GM12878 (cell line): ENCODE results near the gene TP53I11. TPM values are rescaled to one million over a fixed set of nuclear protein-coding genes. Genes with fewer than 3 reads are reported as not detected.

ENCODE experiments used
- ATAC-seq: fragments of 200-7000 bp; cut with Tn5 transposase; 3 replicates; pipeline ENCODE4 v1.9.1; 2020; ENCODE audit warnings: mild to moderate bottlenecking, moderate library complexity
- BruUV-seq: library from RNA; stranded (reverse); fragments of 400-500 nt; replicated peaks from 2 replicates; lab custom pipeline; 2021; lab: Mats Ljungman, UMichigan
- CTCF ChIA-PET: fragments of 300-600 bp; sonication (Branson Sonifier 250); formaldehyde crosslinking; extraction: SDS; loops from one replicate; lab custom pipeline; 2021; ENCODE audit warnings: inconsistent platforms; lab: Yijun Ruan, JAX
- POLR2A ChIA-PET: fragments of 350-600 bp; formaldehyde crosslinking; extraction: SDS; loops from one replicate; lab custom pipeline; 2021; ENCODE audit warnings: inconsistent platforms; lab: Charles Lee
- RAD21 ChIA-PET: fragments of 300-600 bp; sonication (Branson Sonifier 250); formaldehyde crosslinking; loops from one replicate; lab custom pipeline; 2023; ENCODE audit warnings: antibody characterized with exemption; ENCODE audit not compliant: unreplicated experiment; lab: Charles Lee
- SMC1A ChIA-PET: fragments of 300-600 bp; sonication (Branson Sonifier 250); formaldehyde crosslinking; loops from one replicate; lab custom pipeline; 2023; ENCODE audit not compliant: unreplicated experiment, uncharacterized antibody; lab: Charles Lee
- DNase-seq: peaks from one replicate; pipeline ENCODE4 v3.0.0-alpha.2; 2011; ENCODE audit warnings: low read depth, low spot score
- FAIRE-seq: peaks from 3 replicates; lab custom pipeline; 2011; peaks lifted over from hg19 to GRCh38; lab: Jason Lieb, UNC
- H2AFZ ChIP-seq: 2 replicates; pipeline ENCODE4 v1.6.0; 2011; ENCODE audit warnings: low read depth, low read length, control low read depth; ENCODE audit not compliant: control insufficient read depth
- H3K27ac ChIP-seq: 2 replicates; pipeline ENCODE4 v1.5.1; 2011; ENCODE audit warnings: control low read depth; ENCODE audit not compliant: control insufficient read depth, insufficient read depth
- H3K27me3 ChIP-seq, 2 experiments: replicated peaks in 1 of 2; 2 replicates each; pipeline versions ENCODE4 v1.6.0 to v1.6.1; 2011; ENCODE audit warnings: low read length in 1 of 2; ENCODE audit not compliant: control insufficient read depth in 2 of 2, insufficient read depth in 2 of 2
- H3K36me3 ChIP-seq, 2 experiments: 2 replicates each; pipeline ENCODE4 v1.5.1; 2011; ENCODE audit warnings: low read length in 1 of 2; ENCODE audit not compliant: control insufficient read depth in 2 of 2, insufficient read depth in 2 of 2
- H3K4me1 ChIP-seq: 2 replicates; pipeline ENCODE4 v1.6.1; 2011; ENCODE audit warnings: mild to moderate bottlenecking, low read length, moderate library complexity, mixed read lengths; ENCODE audit not compliant: control insufficient read depth, insufficient read depth
- H3K4me2 ChIP-seq: 2 replicates; pipeline ENCODE4 v1.6.0; 2011; ENCODE audit warnings: control low read depth; ENCODE audit not compliant: control insufficient read depth, insufficient read depth
- H3K4me3 ChIP-seq: fragments of 200-600 bp; sonication (generic); 2 replicates; pipeline ENCODE4 v1.5.1; 2016
- H3K79me2 ChIP-seq: 2 replicates; pipeline ENCODE4 v1.6.0; 2011; ENCODE audit warnings: low read length; ENCODE audit not compliant: control insufficient read depth, insufficient read depth
- H3K9ac ChIP-seq: 2 replicates; pipeline ENCODE4 v1.8.0; 2011; ENCODE audit warnings: low read length, control low read depth, mixed read lengths; ENCODE audit not compliant: control insufficient read depth, insufficient read depth
- H3K9me3 ChIP-seq: replicated peaks from 3 replicates; pipeline ENCODE4 v1.5.1; 2011; ENCODE audit warnings: mild to moderate bottlenecking, low read length; ENCODE audit not compliant: control insufficient read depth, insufficient read depth
- H4K20me1 ChIP-seq: 2 replicates; pipeline ENCODE4 v1.6.0; 2011; ENCODE audit not compliant: control insufficient read depth, insufficient read depth
- MEF2A ChIP-seq: IDR thresholded peaks from 2 replicates; pipeline ENCODE4 v1.6.1; 2011; ENCODE audit warnings: low read depth, mild to moderate bottlenecking, low read length, moderate library complexity; ENCODE audit not compliant: insufficient read depth
- STAT3 ChIP-seq: IDR thresholded peaks from 2 replicates; pipeline ENCODE4 v1.6.1; 2011; ENCODE audit warnings: low read depth, low read length, improper control_type of control experiment
- TAF1 ChIP-seq: IDR thresholded peaks from 2 replicates; pipeline ENCODE4 v1.6.1; 2011; ENCODE audit warnings: mild to moderate bottlenecking, low read depth, low read length, borderline replicate concordance
- WGBS: methylation state at CpG from one replicate; pipeline ENCODE4 v1.1.6; 2016; ENCODE audit warnings: low lambda C conversion rate; ENCODE audit not compliant: insufficient replicate concordance, insufficient coverage; ENCODE audit errors: missing lambda C conversion rate; 5-methylcytosine and 5-hydroxymethylcytosine counted together
- in situ Hi-C: fragments of 300-500 bp; cut with MboI; formaldehyde crosslinking; loops from 9 replicates; pipeline ENCODE4 v1.14.3; 2018; ENCODE audit warnings: mixed read lengths
- intact Hi-C: fragments of 100-400 bp; cut with micrococcal nuclease; formaldehyde crosslinking; loops from one replicate; pipeline ENCODE4 v1.14.2; 2022; ENCODE audit not compliant: unreplicated experiment
- polyA plus RNA-seq, 11 experiments: library from polyadenylated mRNA; depleted of rRNA in 4 of 11; unstranded in 6 of 11; stranded (reverse) in 5 of 11; fragments of >200 nt; fragmentation: Nextera tagmentation in 4 of 11; fragmentation: Illumina TruSeq in 1 of 11; extraction: Ambion mirVana in 4 of 11; extraction: Trizol in 1 of 11; gene quantifications; 1 replicate in 1 of 11; 2 replicates in 10 of 11; pipeline versions ENCODE4 v1.2.1 to v1.2.3, GENCODE V29; 2011 to 2016; ENCODE audit warnings: inconsistent platforms in 2 of 11, missing spikeins in 2 of 11, low read depth in 1 of 11
- total RNA-seq, 4 experiments: library from RNA; depleted of rRNA in 3 of 4; stranded (reverse); fragments of >200 nt in 3 of 4; fragmentation: Illumina TruSeq in 1 of 4; extraction: Trizol in 1 of 4; gene quantifications; 2 replicates each; pipeline versions ENCODE4 v1.2.1 to v1.2.3, GENCODE V29; 2013 to 2021
- TF ChIP-seq, protein P1 (sequence below): fragments of 450-650 bp; formaldehyde crosslinking; IDR thresholded peaks from 2 replicates; pipeline ENCODE4 v1.4.0; 2022; ENCODE audit warnings: mild to moderate bottlenecking, moderate library complexity

The TP53I11 gene
- total and polyA plus RNA-seq, 10 of the 15 experiments (the other 5 are each of a cell fraction or from before 2014, with no cell fraction given) = 0.03 to 0.28 (median 0.17) TPM; not detected in 3

DNA sequence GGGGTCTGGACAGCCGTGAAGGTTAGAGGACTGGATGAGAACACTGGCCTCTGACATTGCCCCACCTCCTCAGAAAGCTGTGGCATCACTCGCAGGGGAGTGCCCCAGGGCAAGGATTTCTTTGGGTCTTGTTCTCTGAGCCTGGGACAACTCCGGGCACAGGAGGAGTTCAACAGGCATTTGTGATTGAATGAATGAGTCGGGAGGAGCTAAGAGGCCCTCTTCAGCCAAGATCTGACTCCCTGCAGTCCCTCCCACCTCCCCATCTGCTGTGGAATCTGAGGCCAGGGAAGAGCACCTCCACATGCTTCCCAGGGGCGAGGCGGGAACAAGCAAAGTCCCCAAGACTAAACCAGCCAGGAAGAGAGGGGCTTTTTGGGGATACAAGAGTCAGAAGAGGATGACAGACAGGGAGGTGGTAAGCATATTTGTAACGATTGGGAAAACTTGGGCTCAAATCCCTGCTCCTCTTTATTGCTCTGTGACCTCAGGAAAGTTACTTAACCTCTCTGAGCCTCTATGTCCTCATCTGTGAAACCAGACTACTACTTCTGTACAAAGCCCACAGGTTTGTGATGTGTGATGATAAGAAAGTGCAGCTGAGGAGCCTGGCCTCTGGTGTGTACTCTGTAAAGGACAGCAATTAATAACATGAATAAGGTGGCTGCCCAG lies 6.4 kb downstream of the TP53I11 start (continued):
- TF ChIP-seq MEF2A = no peak

DNA sequence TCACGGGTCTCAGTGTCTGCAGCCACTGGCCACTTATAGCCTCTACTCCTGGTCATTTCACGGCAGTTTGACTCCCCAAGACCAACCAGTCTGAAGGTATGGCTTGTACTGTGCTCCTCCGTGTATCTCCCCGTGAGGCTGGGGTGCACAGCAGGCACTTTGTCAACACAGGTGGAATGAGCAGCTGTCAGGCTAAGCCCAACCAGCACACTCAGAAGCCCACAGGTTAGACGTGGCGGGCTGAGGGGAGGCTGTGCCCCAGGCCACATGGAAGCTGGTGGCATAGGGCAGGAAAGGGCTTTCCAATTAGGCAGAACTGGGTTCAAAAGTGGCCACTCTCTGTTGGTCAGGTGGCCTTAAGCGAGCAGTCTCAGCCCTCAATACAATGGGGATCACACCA lies 7.0 kb downstream of the TP53I11 start:
- POLR2A ChIA-PET = interaction anchor here (0.6 kb wide), 1 partner anchor 230 kb away, joined by 3 read pairs; no protein-coding TSS in a partner anchor
- Histone ChIP-seq H3K4me2 (no peak overlapping the region), H2AFZ (no peak overlapping the region), H3K27ac (no peak overlapping the region), H3K4me3 (no peak overlapping the region), H3K27me3 (peaks cover 0 to 2% of the 10 kb centered on the region in 2 experiments; a peak in 2 of 4 replicates), H3K79me2 (no peaks in the 10 kb centered on the region), H3K36me3 (no peaks in the 10 kb centered on the region), H3K4me1 (peaks cover 17% of the 10 kb centered on the region), H3K9ac (no peak overlapping the region), H4K20me1 (0 out of 2 replicates have a peak, but pooled peaks cover 2% of the 10 kb centered on the region), H3K9me3 (no peaks in the 10 kb centered on the region)
- WGBS = 21% methylated on average over 7 of the region's 7 CpGs
- RAD21 ChIA-PET = interaction anchor here (1.0 kb wide), 1 partner anchor 162 kb away, joined by 4 read pairs; no protein-coding TSS in a partner anchor
- DNase-seq = no peak
- SMC1A ChIA-PET = no interaction called here
- intact Hi-C loops = no loop called here
- no TSS peak for BruUV-seq
- no peak for FAIRE-seq
- in situ Hi-C loops = loop anchor here (25.0 kb wide), 1 partner anchor 394 kb away; no protein-coding TSS in a partner anchor
- peak; percentile 20 for ATAC-seq
- CTCF ChIA-PET = interaction anchor here (0.9 to 2.1 kb wide), 2 partner anchors 17 to 160 kb away, joined by 4 to 5 read pairs; no protein-coding TSS in a partner anchor
- TF ChIP-seq STAT3 (no peak), TAF1 (no peak)
- TF ChIP-seq, protein P1, sequence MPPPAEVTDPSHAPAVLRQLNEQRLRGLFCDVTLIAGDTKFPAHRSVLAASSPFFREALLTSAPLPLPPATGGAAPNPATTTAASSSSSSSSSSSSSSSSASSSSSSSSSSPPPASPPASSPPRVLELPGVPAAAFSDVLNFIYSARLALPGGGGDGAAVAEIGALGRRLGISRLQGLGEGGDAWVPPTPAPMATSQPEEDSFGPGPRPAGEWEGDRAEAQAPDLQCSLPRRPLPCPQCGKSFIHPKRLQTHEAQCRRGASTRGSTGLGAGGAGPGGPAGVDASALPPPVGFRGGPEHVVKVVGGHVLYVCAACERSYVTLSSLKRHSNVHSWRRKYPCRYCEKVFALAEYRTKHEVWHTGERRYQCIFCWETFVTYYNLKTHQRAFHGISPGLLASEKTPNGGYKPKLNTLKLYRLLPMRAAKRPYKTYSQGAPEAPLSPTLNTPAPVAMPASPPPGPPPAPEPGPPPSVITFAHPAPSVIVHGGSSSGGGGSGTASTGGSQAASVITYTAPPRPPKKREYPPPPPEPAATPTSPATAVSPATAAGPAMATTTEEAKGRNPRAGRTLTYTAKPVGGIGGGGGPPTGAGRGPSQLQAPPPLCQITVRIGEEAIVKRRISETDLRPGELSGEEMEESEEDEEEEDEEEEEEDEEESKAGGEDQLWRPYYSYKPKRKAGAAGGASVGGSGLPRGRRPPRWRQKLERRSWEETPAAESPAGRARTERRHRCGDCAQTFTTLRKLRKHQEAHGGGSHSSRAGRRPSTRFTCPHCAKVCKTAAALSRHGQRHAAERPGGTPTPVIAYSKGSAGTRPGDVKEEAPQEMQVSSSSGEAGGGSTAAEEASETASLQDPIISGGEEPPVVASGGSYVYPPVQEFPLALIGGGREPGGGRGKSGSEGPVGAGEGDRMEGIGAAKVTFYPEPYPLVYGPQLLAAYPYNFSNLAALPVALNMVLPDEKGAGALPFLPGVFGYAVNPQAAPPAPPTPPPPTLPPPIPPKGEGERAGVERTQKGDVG (CRISPR knock-in tag) = no peak
